Measurements from ENCODE around the gene UGT3A2.

GRCh38 chr5:36013182-36013581 is 53.5 kb downstream of the UGT3A2 start:
- TF ChIP-seq CTCF (IDR thresholded peaks at IDR 0.05) (no peak), EZH2 (IDR thresholded peaks at IDR 0.05; ENCODE audit: borderline replicate concordance, insufficient read depth, low read depth, low read length, poor library complexity, severe bottlenecking) (no peak)

Data from B cell (primary cell).